Measurements from ENCODE around the gene PACSIN3. TPM values are rescaled to one million over a fixed set of nuclear protein-coding genes. Genes with fewer than 3 reads are reported as not detected.

Gene PACSIN3
- total RNA-seq, 6 experiments from 2014 or later = 9.6 to 31.1 (median 25.0) TPM

- peaks cover 0 to 23% (median 8%) of the 10 kb centered on the region in 4 donors for H3K36me3 ChIP-seq
- H3K27me3 ChIP-seq = no peaks in the 10 kb centered on the region
- DNase-seq = peak in 2 of 3 donors; percentile 61 to 82
- 1% methylated on average over 20 of the region's 21 CpGs for WGBS (ENCODE audit: insufficient coverage, low coverage, low lambda C conversion rate, missing lambda C conversion rate)
- peaks cover 0 to 48% (median 11%) of the 10 kb centered on the region in 4 donors for H3K4me1 ChIP-seq
- ATAC-seq = peak; percentile 67 to 79 (median 75)
- peak overlapping the region; percentile 96 to 98 (median 96) for H3K27ac ChIP-seq
- TF ChIP-seq POLR2A (IDR thresholded peaks at IDR 0.05) = no peak
- TF ChIP-seq, protein P1, sequence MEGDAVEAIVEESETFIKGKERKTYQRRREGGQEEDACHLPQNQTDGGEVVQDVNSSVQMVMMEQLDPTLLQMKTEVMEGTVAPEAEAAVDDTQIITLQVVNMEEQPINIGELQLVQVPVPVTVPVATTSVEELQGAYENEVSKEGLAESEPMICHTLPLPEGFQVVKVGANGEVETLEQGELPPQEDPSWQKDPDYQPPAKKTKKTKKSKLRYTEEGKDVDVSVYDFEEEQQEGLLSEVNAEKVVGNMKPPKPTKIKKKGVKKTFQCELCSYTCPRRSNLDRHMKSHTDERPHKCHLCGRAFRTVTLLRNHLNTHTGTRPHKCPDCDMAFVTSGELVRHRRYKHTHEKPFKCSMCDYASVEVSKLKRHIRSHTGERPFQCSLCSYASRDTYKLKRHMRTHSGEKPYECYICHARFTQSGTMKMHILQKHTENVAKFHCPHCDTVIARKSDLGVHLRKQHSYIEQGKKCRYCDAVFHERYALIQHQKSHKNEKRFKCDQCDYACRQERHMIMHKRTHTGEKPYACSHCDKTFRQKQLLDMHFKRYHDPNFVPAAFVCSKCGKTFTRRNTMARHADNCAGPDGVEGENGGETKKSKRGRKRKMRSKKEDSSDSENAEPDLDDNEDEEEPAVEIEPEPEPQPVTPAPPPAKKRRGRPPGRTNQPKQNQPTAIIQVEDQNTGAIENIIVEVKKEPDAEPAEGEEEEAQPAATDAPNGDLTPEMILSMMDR (IDR thresholded peaks at IDR 0.05) = peak; percentile 64 to 73 (median 70)
- no peaks in the 10 kb centered on the region for H3K9me3 ChIP-seq
- H3K4me3 ChIP-seq = peak overlapping the region; percentile 77 to 97 (median 92)
- intact Hi-C loops (cut with DNase I) = no loop called here
These were observed 8.9 kb downstream of the PACSIN3 start for GRCh38 chr11:47177229-47177845.

- Histone ChIP-seq H3K27me3 (no peaks in the 10 kb centered on the region), H3K36me3 (peaks cover 0 to 30% (median 11%) of the 10 kb centered on the region in 4 donors), H3K9me3 (no peaks in the 10 kb centered on the region), H3K4me3 (peak within 1 kb of the TSS; percentile 85 to 97 (median 92)), H3K27ac (peak within 1 kb of the TSS; percentile 96 to 98 (median 96)), H3K4me1 (peaks cover 0 to 56% (median 11%) of the 10 kb centered on the region in 4 donors)
- intact Hi-C loops (cut with DNase I) = no loop called here
- DNase-seq (peak; percentile 98 to 99 (median 98)), ATAC-seq (peak; percentile 85 to 92 (median 87))
- 0% methylated on average over 35 of the region's 89 CpGs for WGBS (ENCODE audit: insufficient coverage, low coverage, low lambda C conversion rate, missing lambda C conversion rate)
- TF ChIP-seq, protein P1 (IDR thresholded peaks at IDR 0.05) = no peak
- TF ChIP-seq POLR2A (IDR thresholded peaks at IDR 0.05) = peak; percentile 42
These were observed 9.7 kb downstream of the PACSIN3 start, which contains the start of gene ARFGAP2 for GRCh38 chr11:47176328-47177228. TSS of gene ARFGAP2 (minus strand) at chr11:47176879. CDS start at chr11:47176853, 26 bp downstream.

DNA sequence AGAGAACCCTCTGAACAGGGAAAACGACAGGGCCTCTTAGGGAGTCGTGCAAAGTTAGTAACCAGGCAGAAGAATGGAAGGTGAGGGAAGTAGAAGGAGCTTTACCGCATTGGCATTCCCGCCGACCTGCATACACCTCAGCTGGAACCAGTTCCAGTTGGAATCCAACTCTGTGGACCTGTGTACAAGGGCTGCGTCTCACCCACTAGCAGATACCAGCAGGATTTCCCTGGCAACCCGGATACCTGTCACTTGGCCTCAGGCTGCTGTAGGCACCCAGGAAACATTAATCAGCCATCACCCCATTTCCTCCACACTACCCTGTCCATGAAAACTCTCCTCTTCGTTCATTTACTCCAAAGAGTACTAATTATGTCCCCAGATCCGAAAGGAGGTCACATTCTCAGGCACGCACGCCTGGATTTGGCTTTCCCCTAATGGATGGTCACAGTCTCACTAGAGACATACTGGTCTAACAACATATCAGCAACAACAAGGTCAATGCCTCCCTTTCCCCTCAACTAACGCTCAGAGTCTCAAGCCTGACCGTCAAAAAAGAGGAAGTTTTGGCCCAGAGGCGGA is 10.4 kb downstream of the PACSIN3 start:
- Histone ChIP-seq H3K9me3 (no peaks in the 10 kb centered on the region), H3K27ac (peak overlapping the region; percentile 96 to 98 (median 96)), H3K36me3 (peaks cover 0 to 38% (median 17%) of the 10 kb centered on the region in 4 donors), H3K27me3 (no peaks in the 10 kb centered on the region), H3K4me1 (peaks cover 0 to 56% (median 11%) of the 10 kb centered on the region in 4 donors), H3K4me3 (peak overlapping the region; percentile 85 to 97 (median 92))
- intact Hi-C loops (cut with DNase I) = no loop called here
- no peak for TF ChIP-seq POLR2A (IDR thresholded peaks at IDR 0.05)
- TF ChIP-seq, protein P1 (IDR thresholded peaks at IDR 0.05) = no peak
- no peak for DNase-seq
- 8% methylated on average over 11 of the region's 14 CpGs for WGBS (ENCODE audit: insufficient coverage, low coverage, low lambda C conversion rate, missing lambda C conversion rate)
- no peak for ATAC-seq

GRCh38 chr11:47172740-47173336 is 13.4 kb downstream of the PACSIN3 start:
- TF ChIP-seq, protein P1 (IDR thresholded peaks at IDR 0.05) = no peak
- TF ChIP-seq POLR2A (IDR thresholded peaks at IDR 0.05) = no peak
- ATAC-seq (peak in 1 of 4 donors; percentile 9), DNase-seq (no peak)
- WGBS (ENCODE audit: insufficient coverage, low coverage, low lambda C conversion rate, missing lambda C conversion rate) = 49% methylated on average over 3 of the region's 6 CpGs
- Histone ChIP-seq H3K27ac (peak overlapping the region in 1 of 3 donors; percentile 30), H3K4me3 (no peak overlapping the region), H3K27me3 (no peaks in the 10 kb centered on the region), H3K4me1 (peaks cover 0 to 53% (median 7%) of the 10 kb centered on the region in 4 donors), H3K9me3 (no peaks in the 10 kb centered on the region), H3K36me3 (peaks cover 0 to 61% (median 33%) of the 10 kb centered on the region in 4 donors)
- intact Hi-C loops (cut with DNase I) = loop anchor here in 1 of 2 donors (5.0 kb wide), 1 partner anchor 89 kb away; no protein-coding TSS in a partner anchor

Measured in right lobe of liver (tissue), 6 donors.